Measurements from ENCODE around the gene KIAA1328.

KIAA1328 gene

DNA sequence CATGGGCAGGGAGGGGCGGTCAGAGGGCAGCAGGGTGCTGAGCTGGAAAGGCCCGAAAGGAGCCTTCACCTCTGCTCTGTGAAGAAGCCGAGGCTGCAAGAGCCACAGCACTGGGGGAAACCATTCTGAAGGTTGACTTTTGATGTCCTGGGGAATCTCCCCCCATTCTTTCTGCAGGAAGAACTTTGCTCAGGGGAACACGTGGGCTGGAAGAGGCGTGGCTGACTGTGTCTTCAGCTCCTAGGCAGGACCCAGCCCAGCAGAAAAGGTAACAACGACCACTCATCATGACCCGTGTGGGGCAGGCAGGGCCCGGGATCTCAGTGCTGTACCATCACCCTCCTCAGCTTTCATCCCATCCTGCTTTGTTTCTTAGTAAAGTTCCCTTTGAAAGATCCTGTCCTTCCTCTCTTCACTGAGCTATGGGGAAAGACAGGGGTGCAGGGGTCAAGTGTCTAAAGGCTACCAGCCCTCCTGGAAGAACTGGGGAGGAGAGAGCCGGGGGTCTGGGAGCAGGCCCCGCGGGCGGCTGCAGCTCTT, 424.0 kb downstream of the KIAA1328 start:
- no peak for DNase-seq (ENCODE audit: low read depth)
- H3K4me3 ChIP-seq (ENCODE audit: control insufficient read depth, low read depth, low read length) = no peak overlapping the region
- TF ChIP-seq, protein P1, sequence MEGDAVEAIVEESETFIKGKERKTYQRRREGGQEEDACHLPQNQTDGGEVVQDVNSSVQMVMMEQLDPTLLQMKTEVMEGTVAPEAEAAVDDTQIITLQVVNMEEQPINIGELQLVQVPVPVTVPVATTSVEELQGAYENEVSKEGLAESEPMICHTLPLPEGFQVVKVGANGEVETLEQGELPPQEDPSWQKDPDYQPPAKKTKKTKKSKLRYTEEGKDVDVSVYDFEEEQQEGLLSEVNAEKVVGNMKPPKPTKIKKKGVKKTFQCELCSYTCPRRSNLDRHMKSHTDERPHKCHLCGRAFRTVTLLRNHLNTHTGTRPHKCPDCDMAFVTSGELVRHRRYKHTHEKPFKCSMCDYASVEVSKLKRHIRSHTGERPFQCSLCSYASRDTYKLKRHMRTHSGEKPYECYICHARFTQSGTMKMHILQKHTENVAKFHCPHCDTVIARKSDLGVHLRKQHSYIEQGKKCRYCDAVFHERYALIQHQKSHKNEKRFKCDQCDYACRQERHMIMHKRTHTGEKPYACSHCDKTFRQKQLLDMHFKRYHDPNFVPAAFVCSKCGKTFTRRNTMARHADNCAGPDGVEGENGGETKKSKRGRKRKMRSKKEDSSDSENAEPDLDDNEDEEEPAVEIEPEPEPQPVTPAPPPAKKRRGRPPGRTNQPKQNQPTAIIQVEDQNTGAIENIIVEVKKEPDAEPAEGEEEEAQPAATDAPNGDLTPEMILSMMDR (conservative IDR thresholded peaks at IDR 0.05; ENCODE audit: control insufficient read depth, insufficient read depth, low read depth, low read length) = no peak

DNA sequence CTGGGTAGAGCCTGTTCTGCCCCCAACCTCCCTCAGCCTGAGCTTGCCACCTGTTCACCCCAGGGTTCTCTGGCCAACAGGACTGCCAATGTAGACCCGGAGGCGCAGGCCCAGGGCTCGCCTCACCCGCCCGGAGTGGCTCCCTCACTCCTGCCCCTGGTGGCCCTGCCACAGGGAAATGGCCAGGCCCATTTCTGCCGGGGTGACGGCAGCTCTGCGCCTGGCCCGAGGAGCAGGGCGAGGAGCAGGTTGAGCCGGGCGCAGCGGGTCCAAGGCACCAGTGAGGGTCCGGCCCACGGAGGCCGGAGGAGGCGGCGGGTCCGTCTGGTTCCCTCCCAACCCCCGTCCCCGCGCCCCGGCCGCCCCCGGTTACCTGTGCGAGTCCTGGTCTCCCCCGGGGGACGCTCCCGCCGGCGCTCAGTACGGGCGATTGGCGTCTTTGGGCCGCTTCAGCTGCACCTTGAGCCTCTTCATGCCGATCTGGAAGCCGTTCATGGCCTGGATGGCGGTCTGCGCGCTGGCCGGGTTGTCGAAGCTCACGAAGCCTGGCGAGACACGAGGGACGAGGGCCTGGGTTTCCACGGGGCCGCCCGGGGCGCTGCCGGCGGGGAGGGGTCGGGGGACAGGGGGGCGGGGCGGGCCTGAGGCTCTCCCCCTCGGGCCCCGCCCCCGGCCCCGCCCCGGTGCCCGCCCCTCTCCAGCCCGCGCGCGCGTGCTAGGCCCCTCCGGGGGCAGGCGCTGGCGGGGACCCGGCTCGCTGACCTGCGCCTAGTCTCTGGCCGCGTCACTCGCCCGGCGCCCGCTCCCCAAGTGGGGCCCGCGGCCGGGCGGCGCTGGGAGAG, 424.7 kb downstream of the KIAA1328 start:
- DNase-seq (ENCODE audit: low read depth) = no peak
- TF ChIP-seq, protein P1 (conservative IDR thresholded peaks at IDR 0.05; ENCODE audit: control insufficient read depth, insufficient read depth, low read depth, low read length) = no peak
- H3K4me3 ChIP-seq (ENCODE audit: control insufficient read depth, low read depth, low read length) = no peak overlapping the region

- DNase-seq (ENCODE audit: low read depth) = no peak
- TF ChIP-seq, protein P1 (conservative IDR thresholded peaks at IDR 0.05; ENCODE audit: control insufficient read depth, insufficient read depth, low read depth, low read length) = no peak
- H3K4me3 ChIP-seq (ENCODE audit: control insufficient read depth, low read depth, low read length) = no peak overlapping the region
Observed at GRCh38 chr18:37254236-37254754, 425.4 kb downstream of the KIAA1328 start.

- no peak for DNase-seq (ENCODE audit: low read depth)
- H3K4me3 ChIP-seq (ENCODE audit: control insufficient read depth, low read depth, low read length) = no peak overlapping the region
- TF ChIP-seq, protein P1 (conservative IDR thresholded peaks at IDR 0.05; ENCODE audit: control insufficient read depth, insufficient read depth, low read depth, low read length) = no peak
Observed at GRCh38 chr18:37254973-37255372, 426.0 kb downstream of the KIAA1328 start.

DNA sequence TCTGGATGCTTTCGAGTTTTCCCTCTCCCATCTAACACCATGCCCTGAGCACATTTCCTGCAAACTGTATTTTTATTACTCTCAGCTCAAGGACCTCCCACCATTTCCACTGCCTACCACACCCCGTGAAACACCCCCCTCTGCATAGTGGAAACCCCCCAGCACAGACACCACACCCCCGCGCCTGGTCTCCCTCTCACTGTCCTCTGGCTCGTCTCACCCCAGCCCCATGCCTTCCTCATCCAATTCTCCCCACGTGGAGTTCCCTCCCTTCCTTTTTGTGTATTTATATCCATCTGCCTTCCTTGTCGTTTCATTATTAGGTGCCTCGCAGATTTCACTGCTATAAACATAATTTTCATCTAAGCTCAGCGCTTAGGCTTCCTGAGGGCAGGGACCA, 429.2 kb downstream of the KIAA1328 start:
- H3K4me3 ChIP-seq (ENCODE audit: control insufficient read depth, low read depth, low read length) = no peak overlapping the region
- TF ChIP-seq, protein P1 (conservative IDR thresholded peaks at IDR 0.05; ENCODE audit: control insufficient read depth, insufficient read depth, low read depth, low read length) = no peak
- no peak for DNase-seq (ENCODE audit: low read depth)

- no peak for DNase-seq (ENCODE audit: low read depth)
- no peak overlapping the region for H3K4me3 ChIP-seq (ENCODE audit: control insufficient read depth, low read depth, low read length)
- TF ChIP-seq, protein P1 (conservative IDR thresholded peaks at IDR 0.05; ENCODE audit: control insufficient read depth, insufficient read depth, low read depth, low read length) = no peak
Observed at GRCh38 chr18:37258819-37259218, 429.9 kb downstream of the KIAA1328 start.
